IMR-90 (cell line): Measurements from ENCODE around the gene TUBGCP3. TPM values are rescaled to one million over a fixed set of nuclear protein-coding genes. Genes with fewer than 3 reads are reported as not detected.

Experiments used
- ATAC-seq: fragments of 200-7000 bp; cut with Tn5 transposase; 2 replicates; pipeline ENCODE4 v1.9.1; 2020; ENCODE audit warnings: low read depth, mild to moderate bottlenecking, moderate library complexity
- BruUV-seq: library from RNA; stranded (reverse); fragments of 400-500 nt; replicated peaks from 2 replicates; lab custom pipeline; 2021; lab: Mats Ljungman, UMichigan
- CTCF ChIA-PET: fragments of 300-600 bp; formaldehyde crosslinking; extraction: SDS; loops from one replicate; lab custom pipeline; 2021; ENCODE audit warnings: antibody characterized with exemption; lab: Yijun Ruan, JAX
- POLR2A ChIA-PET: fragments of 300-600 bp; sonication (Branson Sonifier 250); formaldehyde crosslinking; loops from one replicate; lab custom pipeline; 2022; ENCODE audit warnings: antibody characterized with exemption; ENCODE audit not compliant: unreplicated experiment; lab: Charles Lee
- DNase-seq: peaks from one replicate; pipeline ENCODE4 v3.0.0; 2013
- H2AFZ ChIP-seq: replicated peaks from 2 replicates; pipeline ENCODE3; 2013; ENCODE audit warnings: low read length, mild to moderate bottlenecking; ENCODE audit not compliant: poor library complexity
- H2AK5ac ChIP-seq: 2 replicates; pipeline ENCODE4 v1.6.1; 2013; ENCODE audit warnings: low read depth, low read length, inconsistent platforms
- H2AK9ac ChIP-seq: replicated peaks from 2 replicates; pipeline ENCODE3; 2013; ENCODE audit warnings: mild to moderate bottlenecking, low read depth, low read length, moderate library complexity; ENCODE audit not compliant: poor library complexity
- H2BK120ac ChIP-seq: 2 replicates; pipeline ENCODE4 v1.6.1; 2013; ENCODE audit warnings: low read depth, low read length, inconsistent platforms
- H2BK15ac ChIP-seq: 3 replicates; pipeline ENCODE4 v1.6.1; 2013; ENCODE audit warnings: low read depth, low read length, inconsistent platforms
- H2BK20ac ChIP-seq: 2 replicates; pipeline ENCODE4 v1.6.1; 2013; ENCODE audit warnings: low read depth, mild to moderate bottlenecking, inconsistent platforms, low read length, moderate library complexity
- H2BK5ac ChIP-seq: 2 replicates; pipeline ENCODE4 v1.6.1; 2013; ENCODE audit warnings: mild to moderate bottlenecking, low read depth, low read length, inconsistent platforms; ENCODE audit not compliant: poor library complexity, severe bottlenecking
- H3K14ac ChIP-seq: replicated peaks from 2 replicates; pipeline ENCODE4 v1.6.1; 2013; ENCODE audit warnings: low read depth, low read length, inconsistent platforms
- H3K18ac ChIP-seq: 2 replicates; pipeline ENCODE4 v1.6.1; 2013; ENCODE audit warnings: low read depth, low read length, control low read depth
- H3K23ac ChIP-seq: 2 replicates; pipeline ENCODE4 v1.6.1; 2013; ENCODE audit warnings: low read depth, low read length, inconsistent platforms
- H3K27ac ChIP-seq: 2 replicates; pipeline ENCODE4 v1.5.1; 2013; ENCODE audit warnings: mild to moderate bottlenecking, control low read depth, low read length; ENCODE audit not compliant: insufficient read depth
- H3K27me3 ChIP-seq: 2 replicates; pipeline ENCODE4 v1.6.1; 2013; ENCODE audit warnings: low read length; ENCODE audit not compliant: control insufficient read depth, insufficient read depth
- H3K36me3 ChIP-seq: 2 replicates; pipeline ENCODE4 v1.6.1; 2013; ENCODE audit warnings: low read length, mixed read lengths; ENCODE audit not compliant: control insufficient read depth, insufficient read depth
- H3K4ac ChIP-seq: 2 replicates; pipeline ENCODE4 v1.6.1; 2013; ENCODE audit warnings: low read depth, low read length, inconsistent platforms
- H3K4me1 ChIP-seq: 2 replicates; pipeline ENCODE4 v1.6.1; 2013; ENCODE audit warnings: low read length, mixed read lengths; ENCODE audit not compliant: control insufficient read depth, insufficient read depth
- H3K4me2 ChIP-seq: 2 replicates; pipeline ENCODE4 v1.6.1; 2013; ENCODE audit warnings: low read depth, mild to moderate bottlenecking, control low read depth, low read length, moderate library complexity
- H3K4me3 ChIP-seq: 2 replicates; pipeline ENCODE4 v1.5.1; 2013; ENCODE audit warnings: low read depth, mild to moderate bottlenecking, control low read depth, low read length, moderate library complexity; ENCODE audit not compliant: insufficient read depth
- H3K56ac ChIP-seq: 2 replicates; pipeline ENCODE4 v1.6.1; 2013; ENCODE audit warnings: low read length, inconsistent platforms; ENCODE audit not compliant: insufficient read depth; ENCODE audit errors: extremely low read depth
- H3K79me1 ChIP-seq, 2 experiments: 2 replicates each; pipeline ENCODE4 v1.6.1; 2013; ENCODE audit warnings: low read length in 2 of 2, inconsistent platforms in 1 of 2, low read depth in 1 of 2
- H3K9ac ChIP-seq: 2 replicates; pipeline ENCODE4 v1.6.1; 2013; ENCODE audit warnings: low read depth, low read length, control low read depth
- H3K9me1 ChIP-seq: 2 replicates; pipeline ENCODE4 v1.6.1; 2013; ENCODE audit warnings: low read length, inconsistent platforms; ENCODE audit not compliant: insufficient read depth
- H3K9me3 ChIP-seq: 2 replicates; pipeline ENCODE4 v1.6.1; 2013; ENCODE audit warnings: low read length; ENCODE audit not compliant: control insufficient read depth, insufficient read depth
- H4K20me1 ChIP-seq: 2 replicates; pipeline ENCODE4 v1.6.1; 2013; ENCODE audit warnings: low read length, inconsistent platforms; ENCODE audit not compliant: insufficient read depth
- H4K5ac ChIP-seq: 2 replicates; pipeline ENCODE4 v1.6.1; 2013; ENCODE audit warnings: mild to moderate bottlenecking, low read depth, low read length, control low read depth
- H4K8ac ChIP-seq, 2 experiments: 2 replicates each; pipeline ENCODE4 v1.6.1; 2013; ENCODE audit warnings: low read depth in 2 of 2, low read length in 2 of 2, control low read depth in 1 of 2, inconsistent platforms in 1 of 2
- H4K91ac ChIP-seq: 2 replicates; pipeline ENCODE4 v1.6.1; 2013; ENCODE audit warnings: low read depth, low read length, inconsistent platforms; ENCODE audit not compliant: insufficient read depth
- CHD1 ChIP-seq: IDR thresholded peaks from 2 replicates; pipeline ENCODE4 v1.6.1; 2012; ENCODE audit warnings: low read depth, low read length, improper control_type of control experiment
- CTCF ChIP-seq: conservative IDR thresholded peaks from 2 replicates; pipeline ENCODE4 v1.5.1; 2012; ENCODE audit warnings: mild to moderate bottlenecking, low read depth, low read length, improper control_type of control experiment
- RAD21 ChIP-seq: IDR thresholded peaks from 2 replicates; pipeline ENCODE4 v1.6.1; 2012; ENCODE audit warnings: low read length, improper control_type of control experiment
- SMC3 ChIP-seq: fragments of 150-350 bp; IDR thresholded peaks from 2 replicates; pipeline ENCODE4 v1.6.1; 2016; ENCODE audit warnings: low read depth, mild to moderate bottlenecking, antibody characterized with exemption, low read length, moderate library complexity
- WGBS, 2 experiments: methylation state at CpG; one replicate each; pipeline versions ENCODE4 v1.1.5 to v1.1.7; 2013; ENCODE audit warnings: missing lambda C conversion rate in 2 of 2; ENCODE audit not compliant: insufficient read length in 1 of 2; ENCODE audit errors: extremely low coverage in 2 of 2; 5-methylcytosine and 5-hydroxymethylcytosine counted together
- dilution Hi-C: fragments of 300-500 bp; cut with HindIII; formaldehyde crosslinking; loops from one replicate; pipeline ENCODE4 v1.14.3; 2018; ENCODE audit warnings: low sequenced_read_pairs; ENCODE audit not compliant: unreplicated experiment
- in situ Hi-C: fragments of 300-500 bp; cut with MboI; formaldehyde crosslinking; loops from 3 replicates; pipeline ENCODE4 v1.14.3; 2019; ENCODE audit warnings: low sequenced_read_pairs, inconsistent platforms, mixed read lengths
- intact Hi-C: fragments of 100-400 bp; cut with micrococcal nuclease; formaldehyde crosslinking; loops from 2 replicates; pipeline ENCODE4 v1.10.0; 2022
- polyA plus RNA-seq, 3 experiments: library from polyadenylated mRNA; depleted of rRNA; stranded (reverse); fragments of >200 nt; gene quantifications; 2 replicates each; pipeline ENCODE4 v1.2.3, GENCODE V29; 2012; ENCODE audit warnings: low replicate concordance in 1 of 3
- total RNA-seq: library from RNA; depleted of rRNA; stranded (reverse); fragments of >200 nt; gene quantifications from 2 replicates; pipeline ENCODE4 v1.2.3, GENCODE V29; 2012

The TUBGCP3 gene
- total and polyA plus RNA-seq, 2 of the 4 experiments (the other 2 are of a cell fraction) = 16.0 to 17.8 TPM

DNA sequence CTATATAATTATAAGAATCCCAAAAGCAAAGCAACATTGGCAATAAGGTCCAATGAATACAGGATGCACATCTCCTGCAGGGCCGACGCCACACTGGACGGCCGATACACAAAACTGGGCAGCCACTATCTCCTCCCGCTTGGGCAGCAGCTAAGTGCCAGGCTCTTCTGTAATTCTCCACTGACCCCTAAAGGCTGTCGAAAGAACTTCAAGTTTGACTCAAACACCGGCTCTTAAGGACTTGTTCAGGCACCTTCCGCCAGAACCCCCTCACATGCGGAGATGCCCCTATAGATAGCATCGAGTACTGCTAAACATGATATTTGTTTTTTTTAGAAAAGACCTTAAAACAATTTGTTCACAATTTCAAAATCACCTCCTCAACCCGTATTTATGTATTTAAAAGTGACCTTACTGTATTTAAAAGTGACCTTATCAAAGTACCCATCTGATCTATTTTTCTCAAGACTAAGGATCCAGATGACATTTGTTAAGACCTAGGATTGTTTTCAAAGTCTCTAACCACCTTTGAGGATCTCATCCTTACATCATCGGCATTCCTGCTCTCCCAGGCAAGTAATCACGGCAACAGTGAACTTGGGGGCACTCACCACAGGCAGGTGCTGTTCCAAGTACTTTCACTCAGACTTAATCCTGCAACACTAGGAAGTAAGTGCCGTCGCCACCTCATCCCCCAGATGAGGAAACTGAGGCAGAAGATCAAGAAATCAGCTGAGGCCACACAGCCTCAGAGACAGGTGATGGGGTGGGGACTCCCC is 77.8 kb downstream of the TUBGCP3 start:
- H3K27ac ChIP-seq = no peak overlapping the region
- H2AK5ac ChIP-seq = no peak overlapping the region
- no peak overlapping the region for H2BK15ac ChIP-seq
- H2BK20ac ChIP-seq = no peak overlapping the region
- BruUV-seq = no TSS peak
- peak; percentile 56 for TF ChIP-seq RAD21
- TF ChIP-seq CHD1 = no peak
- peak; percentile 18; the same call in 1 of the 2 replicates for TF ChIP-seq SMC3
- peak; percentile 55 for TF ChIP-seq CTCF
- peaks cover 17% of the 10 kb centered on the region for H3K36me3 ChIP-seq
- DNase-seq (peak; percentile 71), ATAC-seq (peak; percentile 92)
- H2BK120ac ChIP-seq = no peak overlapping the region
- no peak overlapping the region for H4K8ac ChIP-seq
- no peaks in the 10 kb centered on the region for H3K27me3 ChIP-seq
- H4K5ac ChIP-seq = no peak overlapping the region
- no peak overlapping the region for H3K4me2 ChIP-seq
- no peak overlapping the region for H3K4ac ChIP-seq
- in situ Hi-C loops = no loop called here
- dilution Hi-C loops = no loop called here
- no peaks in the 10 kb centered on the region for H4K20me1 ChIP-seq
- ChIA-PET POLR2A (no interaction called here), CTCF (interaction anchor here (1.0 kb wide), 1 partner anchor 9 kb away, joined by 3 read pairs; no protein-coding TSS in a partner anchor)
- H3K4me3 ChIP-seq = no peak overlapping the region
- no peak overlapping the region for H3K23ac ChIP-seq
- no CpG with 5 or more reads among the region's 15 CpGs for WGBS, 2 experiments
- H3K9me3 ChIP-seq = no peaks in the 10 kb centered on the region
- H3K14ac ChIP-seq = no peak overlapping the region
- H2AFZ ChIP-seq = no peak overlapping the region
- peaks cover 0 to 2% of the 10 kb centered on the region in 2 experiments; a peak in 1 of 4 replicates for H3K79me1 ChIP-seq
- H3K9me1 ChIP-seq = peaks cover 3% of the 10 kb centered on the region; the same call in 1 of the 2 replicates
- no peak overlapping the region for H4K91ac ChIP-seq
- H3K56ac ChIP-seq = no peak overlapping the region
- no peak overlapping the region for H3K9ac ChIP-seq
- H2AK9ac ChIP-seq = no peak overlapping the region
- no peak overlapping the region for H3K18ac ChIP-seq
- intact Hi-C loops = loop anchor here (2.0 to 10.0 kb wide), 2 partner anchors 95 to 1035 kb away; no protein-coding TSS in a partner anchor
- H3K4me1 ChIP-seq = no peaks in the 10 kb centered on the region
- no peak overlapping the region for H2BK5ac ChIP-seq
